ENCODE data around the gene ABCA7.

- TF ChIP-seq CTCF (IDR thresholded peaks at IDR 0.05) (no peak), POLR2A (IDR thresholded peaks at IDR 0.05) (no peak)
Measured at GRCh38 chr19:1062387-1063029, 22.6 kb downstream of the ABCA7 start.

All from adrenal gland (tissue), 5 donors.